WTC11 (cell line): ENCODE data around the gene MTCL1. TPM values are rescaled to one million over a fixed set of nuclear protein-coding genes. Genes with fewer than 3 reads are reported as not detected.

Source experiments
- ATAC-seq: fragments of 200-7000 bp; cut with Tn5 transposase; 2 replicates; pipeline ENCODE4 v1.10.0; 2021; ENCODE audit warnings: mild to moderate bottlenecking, moderate library complexity
- CTCF ChIA-PET: fragments of 300-600 bp; sonication (Branson Sonifier 250); formaldehyde crosslinking; loops from one replicate; lab custom pipeline; 2021; ENCODE audit warnings: antibody characterized with exemption; lab: Charles Lee
- POLR2A ChIA-PET: fragments of 350-600 bp; sonication (Branson Sonifier 250); formaldehyde crosslinking; loops from one replicate; lab custom pipeline; 2021; ENCODE audit warnings: antibody characterized with exemption; lab: Charles Lee
- DNase-seq: peaks from one replicate; pipeline ENCODE4 v3.0.0; 2021; ENCODE audit warnings: low spot score
- H3K27ac Mint-ChIP-seq: 2 replicates; pipeline ENCODE4 v1.8.0; 2021; ENCODE audit warnings: mixed read lengths
- H3K27me3 Mint-ChIP-seq: 2 replicates; pipeline ENCODE4 v1.8.0; 2021; ENCODE audit warnings: low read depth, mild to moderate bottlenecking, moderate library complexity, mixed read lengths
- H3K36me3 Mint-ChIP-seq: 2 replicates; pipeline ENCODE4 v1.8.0; 2021; ENCODE audit warnings: mixed read lengths
- H3K4me1 Mint-ChIP-seq: 2 replicates; pipeline ENCODE4 v1.8.0; 2022; ENCODE audit warnings: mixed read lengths
- H3K4me3 Mint-ChIP-seq: 2 replicates; pipeline ENCODE4 v1.8.0; 2021; ENCODE audit warnings: mild to moderate bottlenecking, moderate library complexity, mixed read lengths
- H3K9me3 Mint-ChIP-seq: 2 replicates; pipeline ENCODE4 v1.8.0; 2021; ENCODE audit warnings: mixed read lengths
- E2F1 ChIP-seq: sonication (generic); formaldehyde crosslinking; IDR thresholded peaks from 2 replicates; pipeline ENCODE4 v1.8.0; 2022; ENCODE audit warnings: mild to moderate bottlenecking, missing genetic modification reagents
- ERG ChIP-seq: fragments of 250-450 bp; sonication (Bioruptor Pico); IDR thresholded peaks from 2 replicates; pipeline ENCODE4 v1.8.0; 2021; ENCODE audit warnings: mild to moderate bottlenecking
- GABPB1 ChIP-seq: sonication (generic); formaldehyde crosslinking; IDR thresholded peaks from 2 replicates; pipeline ENCODE4 v1.8.1; 2023; ENCODE audit warnings: mild to moderate bottlenecking, missing genetic modification reagents
- GTF2I ChIP-seq: fragments of 250-450 bp; sonication (Bioruptor Pico); conservative IDR thresholded peaks from 2 replicates; pipeline ENCODE4 v1.4.0; 2021; ENCODE audit warnings: mild to moderate bottlenecking
- HMGA2 ChIP-seq: fragments of 250-450 bp; sonication (Bioruptor Pico); IDR thresholded peaks from 2 replicates; pipeline ENCODE4 v1.4.0; 2021; ENCODE audit warnings: mild to moderate bottlenecking, moderate library complexity
- JAZF1 ChIP-seq: fragments of 250-450 bp; sonication (Bioruptor Pico); IDR thresholded peaks from 2 replicates; pipeline ENCODE4 v1.9.0; 2021; ENCODE audit warnings: moderate library complexity, mild to moderate bottlenecking, inconsistent platforms
- NR1H2 ChIP-seq: sonication (generic); formaldehyde crosslinking; IDR thresholded peaks from 2 replicates; pipeline ENCODE4 v1.9.0; 2021; ENCODE audit warnings: mild to moderate bottlenecking, moderate library complexity, missing genetic modification reagents
- PREB ChIP-seq: sonication (generic); formaldehyde crosslinking; IDR thresholded peaks from 2 replicates; pipeline ENCODE4 v1.8.1; 2022; ENCODE audit warnings: mild to moderate bottlenecking, missing genetic modification reagents, moderate library complexity, borderline replicate concordance
- SOX15 ChIP-seq: fragments of 250-450 bp; sonication (Bioruptor Pico); IDR thresholded peaks from 2 replicates; pipeline ENCODE4 v1.9.0; 2021; ENCODE audit warnings: mild to moderate bottlenecking
- TP53 ChIP-seq: sonication (generic); formaldehyde crosslinking; IDR thresholded peaks from 2 replicates; pipeline ENCODE4 v1.8.1; 2023; ENCODE audit warnings: mild to moderate bottlenecking, missing genetic modification reagents
- USF2 ChIP-seq: sonication (generic); formaldehyde crosslinking; IDR thresholded peaks from 2 replicates; pipeline ENCODE4 v1.8.1; 2023; ENCODE audit warnings: mild to moderate bottlenecking, missing genetic modification reagents, moderate library complexity
- ZNF281 ChIP-seq: sonication (generic); formaldehyde crosslinking; IDR thresholded peaks from 2 replicates; pipeline ENCODE4 v1.8.0; 2023; ENCODE audit warnings: mild to moderate bottlenecking, missing genetic modification reagents
- ZNF317 ChIP-seq: sonication (generic); formaldehyde crosslinking; IDR thresholded peaks from 2 replicates; pipeline ENCODE4 v1.8.1; 2023; ENCODE audit warnings: low read depth, mild to moderate bottlenecking, moderate library complexity, missing genetic modification reagents, borderline replicate concordance
- ZNF396 ChIP-seq: fragments of 250-450 bp; sonication (Bioruptor Pico); IDR thresholded peaks from 2 replicates; pipeline ENCODE4 v1.8.0; 2021; ENCODE audit warnings: mild to moderate bottlenecking, moderate library complexity, borderline replicate concordance
- ZNF423 ChIP-seq: fragments of 250-450 bp; sonication (Bioruptor Pico); IDR thresholded peaks from 2 replicates; pipeline ENCODE4 v2.1.2; 2022; ENCODE audit warnings: mild to moderate bottlenecking, moderate library complexity
- total RNA-seq: library from RNA; stranded (reverse); gene quantifications from 3 replicates; pipeline ENCODE4 v1.2.3, GENCODE V29; 2021

The MTCL1 gene
- total RNA-seq, 1 experiment from 2014 or later: 64.3 TPM

- ChIA-PET POLR2A (no interaction called here), CTCF (no interaction called here)
- Mint-ChIP-seq H3K27ac (no peak overlapping the region), H3K36me3 (peaks cover 44% of the 10 kb centered on the region), H3K9me3 (peaks cover 7% of the 10 kb centered on the region), H3K27me3 (no peaks in the 10 kb centered on the region), H3K4me3 (no peak overlapping the region), H3K4me1 (peaks cover 29% of the 10 kb centered on the region)
- DNase-seq: no peak
- no peak for ATAC-seq
- peak; percentile 46; the same call in 1 of the 2 replicates for TF ChIP-seq GTF2I (CRISPR knock-in tag)
- TF ChIP-seq NR1H2 (CRISPR knock-in tag): no peak
Measured at GRCh38 chr18:8726963-8727705, 21.8 kb downstream of the MTCL1 start.

- no peak for ATAC-seq
- peaks cover 34% of the 10 kb centered on the region for H3K4me1 Mint-ChIP-seq
- CTCF ChIA-PET: no interaction called here
- TF ChIP-seq USF2 (CRISPR knock-in tag) (no peak), GABPB1 (CRISPR knock-in tag) (0 out of 2 replicates have a peak, but pooled peaks have one; percentile 11), E2F1 (CRISPR knock-in tag) (no peak)
- peaks cover 41% of the 10 kb centered on the region for H3K36me3 Mint-ChIP-seq
- peak overlapping the region; percentile 77 for H3K27ac Mint-ChIP-seq
- no peak for DNase-seq
- H3K4me3 Mint-ChIP-seq: no peak overlapping the region
- POLR2A ChIA-PET: no interaction called here
- peaks cover 3% of the 10 kb centered on the region for H3K9me3 Mint-ChIP-seq
- H3K27me3 Mint-ChIP-seq: no peaks in the 10 kb centered on the region
Measured at GRCh38 chr18:8730080-8730827, 24.9 kb downstream of the MTCL1 start.

GRCh38 chr18:8732442-8733360 is 27.3 kb downstream of the MTCL1 start:
- no peak for DNase-seq
- TF ChIP-seq ZNF423 (CRISPR knock-in tag) (peak; percentile 75), HMGA2 (CRISPR knock-in tag) (no peak)
- Mint-ChIP-seq H3K9me3 (no peaks in the 10 kb centered on the region), H3K4me3 (no peak overlapping the region), H3K36me3 (peaks cover 39% of the 10 kb centered on the region), H3K4me1 (peaks cover 45% of the 10 kb centered on the region), H3K27ac (peak overlapping the region; percentile 87), H3K27me3 (no peaks in the 10 kb centered on the region)
- ATAC-seq: peak; percentile 34
- ChIA-PET CTCF (no interaction called here), POLR2A (no interaction called here)

GRCh38 chr18:8734496-8734895 is 29.1 kb downstream of the MTCL1 start:
- CTCF ChIA-PET: interaction anchor here (1.1 kb wide), 1 partner anchor 80 kb away, joined by 3 read pairs; no protein-coding TSS in a partner anchor
- TF ChIP-seq SOX15 (CRISPR knock-in tag) (no peak), JAZF1 (CRISPR knock-in tag) (no peak), TP53 (CRISPR knock-in tag) (no peak), ZNF396 (CRISPR knock-in tag) (no peak), ERG (CRISPR knock-in tag) (no peak), ZNF281 (CRISPR knock-in tag) (no peak), PREB (CRISPR knock-in tag) (no peak), ZNF317 (CRISPR knock-in tag) (no peak)
- DNase-seq (no peak), ATAC-seq (no peak)
- Mint-ChIP-seq H3K4me3 (no peak overlapping the region), H3K27ac (peak overlapping the region; percentile 88), H3K4me1 (peaks cover 48% of the 10 kb centered on the region), H3K36me3 (peaks cover 47% of the 10 kb centered on the region), H3K27me3 (no peaks in the 10 kb centered on the region), H3K9me3 (no peaks in the 10 kb centered on the region; the same call in 1 of the 2 replicates)
- POLR2A ChIA-PET: no interaction called here
